Stimulated activated CD8-positive, alpha-beta memory T cell treated with anti-CD3 and anti-CD28 coated beads, Interleukin-4, amount 100 ng/mL, for 1 hour (primary cell): Measurements from ENCODE around the gene VSIG8.

Experiments used
- DNase-seq, 2 donors: peaks; one replicate each; pipeline ENCODE4 v3.0.0-alpha.2; 2020; ENCODE audit warnings: low read depth in 2 of 2, low spot score in 1 of 2

The VSIG8 gene

DNA sequence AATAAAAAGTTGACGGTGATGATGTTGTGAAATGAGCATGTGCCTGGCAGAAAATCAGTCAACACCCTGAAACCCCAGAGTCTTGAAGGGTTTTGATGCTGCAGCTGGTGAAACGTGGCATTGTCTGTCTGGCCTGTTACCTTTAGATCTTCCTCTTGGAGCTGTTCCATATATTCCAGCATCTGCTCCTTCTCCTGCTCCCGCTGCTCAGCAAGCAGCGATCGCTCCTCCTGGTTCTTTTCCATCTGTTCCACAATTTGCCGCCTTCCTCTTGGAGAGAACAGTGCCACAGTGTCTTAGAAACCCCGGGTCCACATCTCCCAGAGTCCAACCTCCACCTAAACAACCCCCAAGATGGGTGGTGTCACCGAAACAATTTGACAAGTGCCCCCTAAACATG, 21.8 kb upstream of the VSIG8 start:
- DNase-seq, result no peak

DNA sequence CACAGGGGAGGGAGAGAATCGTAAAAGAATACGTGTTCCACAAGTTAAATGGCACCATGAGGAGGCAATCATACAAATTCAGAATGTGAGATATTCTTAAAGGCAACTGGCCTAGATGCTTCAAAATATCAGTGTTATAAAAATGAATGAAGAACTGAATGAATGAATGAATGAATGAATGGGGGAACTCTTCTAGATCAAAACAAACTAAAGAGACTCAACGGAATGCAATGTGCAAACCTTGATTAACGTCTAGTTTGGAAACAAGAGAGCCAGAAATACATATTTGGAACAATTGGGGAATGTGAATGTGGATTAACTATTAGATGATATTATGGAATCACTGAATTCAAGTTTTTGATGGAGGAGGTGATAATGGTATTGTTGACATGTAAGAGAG, 20.7 kb upstream of the VSIG8 start:
- no peak for DNase-seq

DNA sequence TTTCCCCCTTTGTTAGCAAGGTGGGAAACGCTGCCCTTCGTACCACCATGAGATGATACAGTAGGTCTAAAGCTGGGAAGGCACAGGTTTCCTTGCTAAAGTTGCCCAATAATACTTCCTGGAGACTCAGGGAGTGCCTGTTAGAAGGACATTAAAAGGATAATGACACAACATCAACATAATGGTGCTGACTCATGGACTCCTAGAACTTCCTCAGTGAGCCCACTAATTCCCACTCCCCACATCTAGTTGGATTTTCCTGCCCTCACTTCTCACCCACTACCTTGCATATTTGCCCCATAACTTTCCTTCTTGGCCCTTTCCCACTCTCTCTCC, 20.0 kb upstream of the VSIG8 start:
- DNase-seq, result no peak

DNA sequence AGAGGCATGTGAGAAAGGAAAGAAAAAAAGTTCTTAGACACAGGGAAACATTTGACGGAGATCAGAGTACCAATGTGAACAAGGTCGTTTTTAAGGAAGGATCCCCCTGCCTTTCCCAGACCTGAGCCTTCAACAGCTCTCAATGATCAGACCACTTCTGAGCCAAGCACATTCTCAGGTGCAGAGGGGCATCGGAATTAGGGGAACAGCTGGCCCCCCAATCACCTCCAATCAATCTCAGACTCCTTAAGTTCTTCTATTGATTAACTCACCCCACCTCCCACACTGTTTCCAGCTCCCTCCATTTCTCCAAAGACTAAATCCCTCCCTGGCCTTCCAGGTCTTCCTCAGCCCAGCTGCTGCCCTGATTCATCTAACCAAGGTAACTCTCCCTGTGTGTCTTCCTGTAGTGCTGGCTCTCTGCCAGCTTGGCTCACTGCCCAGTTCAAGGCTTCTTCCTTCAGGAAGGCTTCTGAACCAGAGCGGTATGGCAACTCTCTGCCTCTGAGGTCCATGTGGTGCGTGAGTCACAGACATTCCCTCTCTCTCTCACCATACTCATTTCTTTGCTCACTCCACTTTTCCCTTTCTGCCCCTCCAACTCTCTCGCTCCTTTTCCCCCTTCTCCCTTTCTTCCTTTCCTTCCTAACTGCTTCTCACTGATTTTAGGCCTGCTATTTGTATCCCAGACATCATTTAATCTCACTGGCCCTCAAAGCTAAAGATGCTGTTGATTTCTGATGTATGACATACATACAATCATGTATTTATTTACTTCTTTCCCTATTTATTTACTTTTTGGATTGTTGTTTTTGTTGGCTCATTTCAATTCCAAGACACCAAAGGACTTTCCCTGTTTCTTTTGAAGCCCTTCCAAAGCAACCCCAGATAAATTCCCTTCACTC, 19.4 kb upstream of the VSIG8 start:
- DNase-seq, result no peak

DNA sequence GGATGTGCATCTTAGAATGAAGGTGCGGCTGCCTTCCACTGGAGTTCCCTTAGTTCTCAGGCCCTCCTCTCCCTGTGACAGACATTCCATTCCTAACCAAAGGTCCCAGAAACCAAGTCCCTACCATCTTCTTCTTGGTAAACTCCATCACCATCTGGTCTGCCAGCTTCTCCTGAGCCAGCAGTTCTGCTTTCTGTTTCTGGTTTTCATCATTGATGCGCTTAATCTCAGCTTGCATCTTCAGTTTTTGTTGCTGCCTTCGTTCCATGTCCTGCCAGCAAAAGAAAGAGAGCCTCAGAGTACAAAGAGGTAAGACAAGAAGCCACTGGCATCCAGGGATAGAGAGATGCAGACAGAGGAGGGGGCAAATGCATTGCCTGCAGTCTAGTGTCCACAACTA, 18.0 kb upstream of the VSIG8 start:
- no peak for DNase-seq

DNA sequence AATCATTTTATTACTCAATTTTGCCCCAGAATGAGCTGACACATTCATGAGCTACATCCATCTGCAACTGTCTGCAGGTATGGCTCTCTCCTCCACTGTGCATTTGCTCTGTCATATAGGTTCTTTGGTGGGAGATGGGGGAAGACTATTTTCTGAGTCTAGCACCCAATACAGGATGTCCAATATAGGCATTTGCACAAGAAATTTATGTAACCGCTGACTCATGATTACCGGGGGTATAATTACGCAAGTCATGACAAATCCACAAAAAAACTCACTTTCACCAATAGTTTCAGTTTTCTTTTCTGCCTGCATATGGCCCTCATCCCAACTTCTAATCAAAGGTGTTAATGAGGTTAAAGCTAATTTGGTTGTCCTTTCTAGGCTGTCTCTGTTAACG, 17.5 kb upstream of the VSIG8 start:
- DNase-seq, result no peak

DNA sequence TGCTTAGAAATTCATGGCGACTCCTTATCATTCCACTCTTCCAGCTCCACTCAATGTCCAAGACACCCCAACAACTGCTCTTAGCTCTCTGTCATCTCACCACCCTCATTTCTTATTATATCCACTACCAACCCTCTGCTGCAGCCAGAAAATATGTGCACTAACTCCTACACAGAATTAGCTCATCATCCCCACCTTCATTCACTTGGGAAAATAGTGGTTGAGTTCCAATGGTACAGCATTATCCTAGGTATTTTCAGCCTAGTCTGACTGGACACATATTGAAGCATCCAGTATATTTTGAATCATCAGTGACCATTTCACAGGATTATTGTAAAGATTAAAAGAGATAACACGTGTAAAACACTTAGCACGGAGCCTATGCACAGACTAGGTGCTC, 16.7 kb upstream of the VSIG8 start:
- DNase-seq, result no peak

DNA sequence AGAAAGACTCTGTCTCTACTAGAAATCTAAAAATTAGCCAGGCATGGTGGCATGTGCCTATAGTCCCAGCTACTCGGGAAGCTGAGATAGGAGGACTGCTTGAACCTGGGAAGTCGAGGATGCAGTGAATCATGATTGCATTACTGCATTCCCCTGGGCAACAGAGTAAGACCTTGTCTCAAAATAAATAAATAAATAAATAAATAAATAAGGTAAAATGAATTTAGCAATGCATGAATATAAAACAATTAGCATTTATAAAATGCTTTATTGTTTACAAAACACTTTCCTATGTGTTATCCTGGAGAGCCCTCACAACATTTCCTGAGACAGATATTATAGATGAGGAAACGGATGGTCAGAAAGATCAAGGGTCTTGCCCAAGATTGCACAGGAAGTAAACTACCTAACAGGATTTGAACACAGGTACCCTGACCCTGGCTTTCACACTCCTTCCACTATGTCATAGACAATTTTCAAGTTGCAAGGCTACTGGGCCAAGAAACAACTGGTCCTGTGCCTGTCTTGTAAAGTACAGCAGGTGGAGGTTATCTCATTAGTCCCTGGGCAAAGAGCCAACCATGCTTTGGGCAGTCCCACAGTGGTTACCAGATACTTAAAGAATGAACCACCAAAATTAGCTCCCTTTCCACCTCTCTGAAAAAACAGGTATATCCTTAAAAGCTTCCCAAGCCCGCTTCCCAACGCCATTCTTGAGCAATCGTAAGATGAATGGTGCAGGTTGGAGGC, 15.4 kb upstream of the VSIG8 start:
- DNase-seq, result no peak

DNA sequence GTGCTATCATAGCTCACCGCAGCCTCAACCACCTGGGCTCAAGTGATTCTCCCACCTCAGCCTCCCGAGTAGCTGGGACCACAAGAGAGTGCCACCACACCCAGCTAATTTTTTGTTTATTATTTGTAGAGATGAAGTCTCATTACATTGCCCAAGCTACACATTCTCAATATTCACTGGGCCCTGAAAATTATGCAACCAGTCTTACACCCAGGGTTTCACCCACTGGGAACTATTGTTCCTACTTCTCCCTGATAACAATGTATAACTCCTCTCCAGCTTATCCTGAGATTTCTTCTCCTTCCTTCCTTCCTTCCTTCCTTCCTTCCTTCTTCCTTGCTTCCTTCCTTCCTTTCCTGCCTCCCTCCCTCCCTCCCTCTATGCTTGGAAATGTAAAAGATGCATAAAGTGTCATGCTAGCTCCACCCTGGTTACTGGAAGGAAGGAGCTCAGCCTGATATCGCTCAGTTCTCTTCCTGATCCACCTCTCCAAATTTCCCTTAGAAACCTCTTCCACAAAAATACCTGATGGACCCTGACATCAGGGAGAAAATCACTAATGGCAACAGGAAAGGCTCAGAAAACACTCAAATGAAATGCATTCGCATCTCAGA, 11.2 kb upstream of the VSIG8 start:
- no peak for DNase-seq

DNA sequence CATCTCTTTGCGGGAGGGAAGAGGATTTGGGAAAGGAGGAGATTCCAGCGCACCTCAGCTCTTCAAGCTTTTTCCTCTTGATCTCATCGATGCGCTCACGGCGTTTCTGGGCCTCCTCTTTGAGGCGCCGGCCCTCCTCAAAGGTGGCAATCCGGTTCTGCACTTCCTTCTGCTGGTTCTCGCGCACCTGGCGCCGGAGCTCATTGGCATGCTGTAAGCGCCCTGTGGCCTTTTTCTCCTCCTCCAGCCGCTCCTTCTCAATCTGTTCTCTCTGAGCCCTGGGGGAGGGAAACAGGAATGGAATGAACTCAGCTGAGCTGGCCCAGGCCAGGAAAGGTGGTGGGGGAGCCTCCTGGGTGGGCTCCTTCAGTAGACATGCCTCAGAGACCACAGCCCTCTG, 10.4 kb upstream of the VSIG8 start:
- no peak for DNase-seq

DNA sequence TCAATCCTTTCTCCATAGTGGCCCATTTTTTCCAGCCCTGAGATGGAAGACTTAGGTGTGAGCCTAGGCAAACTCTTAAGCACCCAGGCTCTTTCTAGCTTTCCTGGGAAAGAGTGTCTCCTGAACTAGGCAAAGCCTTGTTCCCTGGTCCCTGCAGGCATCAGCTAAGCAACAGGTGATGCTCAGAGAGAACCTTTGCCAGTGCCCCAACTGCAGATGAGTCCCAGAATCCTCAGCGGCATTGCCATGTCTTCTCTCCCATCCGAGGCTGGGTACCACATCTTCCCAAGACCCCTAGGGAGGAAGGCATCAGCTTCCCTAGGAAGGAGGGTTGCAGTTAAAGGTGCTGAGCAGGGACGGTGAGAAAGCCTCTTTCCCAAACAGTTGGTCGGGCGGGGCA, 8.2 kb upstream of the VSIG8 start:
- DNase-seq, result no peak

DNA sequence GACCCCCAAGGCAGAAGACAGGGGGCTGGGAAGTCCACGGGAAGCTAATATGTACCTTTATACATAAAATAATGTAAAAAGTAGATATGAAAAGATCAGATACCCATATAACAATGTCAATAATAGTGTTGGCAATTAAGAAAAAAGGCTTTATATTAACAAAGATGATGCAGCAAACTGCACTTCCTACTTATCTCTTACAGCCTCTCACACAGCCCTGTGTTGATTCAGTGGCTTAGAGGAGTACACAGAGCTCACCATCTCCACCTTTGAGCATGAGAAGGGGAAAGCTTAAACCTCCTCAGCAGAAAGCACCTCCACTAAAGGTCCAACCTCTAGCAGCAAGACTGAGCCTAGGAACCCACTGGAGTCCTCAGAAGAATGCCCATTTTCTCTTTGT, 7.2 kb upstream of the VSIG8 start:
- no peak for DNase-seq

DNA sequence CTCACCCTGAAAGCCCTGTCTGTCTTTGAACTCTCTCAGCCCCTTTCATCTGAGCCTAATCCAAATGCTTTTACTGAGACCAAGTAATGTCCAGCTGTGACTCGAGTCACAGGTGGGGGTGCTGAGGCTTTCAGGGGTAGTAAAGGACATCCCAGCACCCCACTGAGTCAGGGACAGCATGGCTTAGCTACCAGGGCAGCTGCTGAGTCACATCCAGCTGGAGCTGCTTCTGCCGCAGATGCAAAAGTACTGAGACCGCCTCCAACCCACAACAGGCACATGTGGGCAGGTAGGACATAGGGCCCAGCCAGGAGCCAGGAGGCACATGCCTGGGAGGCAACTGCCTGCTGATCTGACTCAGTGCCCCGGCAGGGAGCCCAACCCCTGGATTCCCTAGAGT, 6.7 kb upstream of the VSIG8 start:
- no peak for DNase-seq

DNA sequence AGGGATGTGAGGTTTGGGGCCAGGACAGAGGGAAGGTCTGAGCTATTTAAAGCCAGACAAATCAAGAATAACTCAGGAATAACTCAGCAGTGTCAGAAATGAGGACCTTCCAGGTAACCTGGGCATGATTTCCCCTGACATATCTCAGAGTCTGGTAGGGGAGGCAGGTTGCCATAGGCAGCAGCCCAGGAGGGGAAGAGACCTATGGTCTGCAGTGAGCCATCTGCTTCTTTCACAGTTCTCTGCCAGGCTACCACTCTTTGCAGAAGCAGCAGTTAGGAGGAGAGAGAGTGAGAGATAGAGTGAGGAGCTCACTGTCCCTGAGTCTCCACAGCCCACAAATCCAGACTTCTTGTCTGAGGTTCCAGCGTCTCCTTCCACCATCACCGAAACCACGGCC, 6.3 kb upstream of the VSIG8 start:
- DNase-seq, result no peak

DNA sequence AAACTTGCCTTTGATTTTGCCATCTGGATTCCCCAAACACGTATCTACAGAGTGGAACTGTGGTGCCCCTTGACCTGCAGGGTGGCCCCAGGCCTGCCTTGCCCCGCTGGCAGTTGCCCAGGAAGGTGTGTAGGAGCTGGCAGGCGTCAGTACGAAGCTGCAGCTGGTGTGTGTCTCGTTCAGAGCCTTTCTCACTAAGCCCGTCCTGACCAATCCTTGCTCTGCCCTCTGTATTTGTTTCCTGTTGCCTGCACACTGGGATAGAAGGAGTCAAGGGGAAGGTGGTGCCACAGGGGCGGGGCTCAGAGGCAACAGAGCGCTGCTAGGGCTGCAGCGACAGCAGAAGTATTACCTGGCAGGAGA, 5.2 kb upstream of the VSIG8 start:
- DNase-seq, result no peak

DNA sequence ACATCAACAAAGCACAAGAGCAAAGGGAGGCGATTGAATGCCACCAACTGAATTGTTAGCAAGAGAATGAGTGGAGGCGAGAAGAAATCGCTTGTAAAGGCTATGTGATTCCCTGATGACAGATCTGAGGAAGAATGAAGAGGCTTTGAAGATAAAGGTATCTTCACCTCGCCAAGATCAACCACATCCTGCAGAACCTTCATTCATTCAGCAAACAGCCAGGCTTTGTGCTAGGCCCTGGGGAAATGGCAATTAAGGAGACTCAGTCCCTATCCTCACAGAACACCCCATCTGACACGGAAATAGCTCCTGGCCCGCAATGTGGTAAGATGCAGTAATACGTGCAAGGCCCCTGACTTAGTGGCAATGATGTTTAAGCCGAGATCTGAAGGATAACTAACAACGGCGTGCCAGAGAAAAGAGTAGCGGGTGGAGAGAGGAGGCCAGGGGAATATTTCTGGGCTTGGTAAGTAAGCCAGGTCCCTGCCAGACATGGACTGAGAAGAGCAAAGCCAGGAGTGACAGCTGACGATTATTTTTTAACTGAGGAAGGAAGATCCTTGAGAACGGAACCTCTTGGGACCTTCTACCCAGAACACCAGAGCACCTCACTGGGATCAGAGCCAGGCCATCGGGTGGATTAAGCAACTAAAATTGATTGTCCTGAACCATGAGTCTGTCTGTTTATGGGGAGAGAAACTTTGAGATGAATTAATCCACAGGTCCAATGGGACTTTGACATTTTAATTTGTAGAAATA, 4.6 kb upstream of the VSIG8 start:
- no peak for DNase-seq

DNA sequence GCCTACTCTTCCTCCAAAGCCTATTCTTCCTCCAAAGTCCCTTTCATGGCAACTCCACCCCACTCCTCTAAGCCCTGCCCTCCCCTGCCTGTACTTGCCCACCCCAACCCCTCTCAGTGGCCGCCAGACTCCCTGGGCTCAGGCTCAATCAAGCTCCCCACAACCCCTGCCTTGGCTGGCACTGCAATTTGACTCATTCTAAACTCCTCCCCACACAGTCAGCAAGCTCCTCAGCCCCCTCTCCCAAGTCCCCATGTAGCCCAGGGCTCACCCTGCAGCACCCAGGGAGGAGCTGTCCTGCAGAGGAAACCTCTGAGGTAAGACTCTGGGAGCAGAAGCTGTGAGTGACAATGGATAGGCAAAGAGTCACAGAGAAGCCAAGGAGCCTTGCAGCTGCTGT, 3.6 kb upstream of the VSIG8 start:
- no peak for DNase-seq

DNA sequence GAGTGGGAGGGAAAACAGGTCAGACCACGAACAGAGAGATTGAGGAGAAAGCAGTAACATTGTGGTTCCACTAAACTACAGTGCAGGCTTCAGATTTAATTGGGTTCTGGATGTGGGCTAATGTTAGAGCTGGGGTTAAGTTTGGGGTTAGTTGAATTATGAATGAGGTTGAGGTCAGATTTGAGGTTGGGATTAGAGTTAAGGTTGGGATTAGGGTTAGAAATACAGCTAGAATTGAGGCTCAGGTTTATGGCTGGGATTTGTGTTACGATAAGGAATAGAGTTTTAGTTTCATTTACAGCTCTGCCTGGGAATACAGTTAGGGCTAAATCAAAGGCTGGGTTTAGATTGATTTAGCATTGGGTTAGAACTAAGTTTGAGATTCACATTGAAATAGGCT, 1.8 kb upstream of the VSIG8 start:
- no peak for DNase-seq

DNA sequence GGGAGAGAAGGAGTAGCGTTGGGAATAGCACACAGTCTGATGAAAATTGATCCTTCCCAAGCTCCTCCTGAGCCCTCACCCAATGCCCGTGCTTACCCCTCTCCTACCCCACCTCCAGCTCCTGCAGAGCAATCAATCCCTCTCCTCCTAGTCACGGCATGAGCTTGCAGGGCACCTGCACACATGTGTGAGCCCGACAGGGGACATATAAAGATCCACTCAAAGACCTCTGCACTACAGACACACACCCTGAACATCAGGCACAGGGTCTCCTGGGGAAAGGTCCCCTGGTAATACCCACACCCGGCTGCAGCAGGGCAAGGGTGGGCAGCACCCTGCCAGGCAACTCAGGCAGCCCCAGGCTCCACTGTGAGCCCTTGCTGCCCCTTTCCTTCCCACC, 426 bp downstream of the VSIG8 start:
- no peak for DNase-seq

DNA sequence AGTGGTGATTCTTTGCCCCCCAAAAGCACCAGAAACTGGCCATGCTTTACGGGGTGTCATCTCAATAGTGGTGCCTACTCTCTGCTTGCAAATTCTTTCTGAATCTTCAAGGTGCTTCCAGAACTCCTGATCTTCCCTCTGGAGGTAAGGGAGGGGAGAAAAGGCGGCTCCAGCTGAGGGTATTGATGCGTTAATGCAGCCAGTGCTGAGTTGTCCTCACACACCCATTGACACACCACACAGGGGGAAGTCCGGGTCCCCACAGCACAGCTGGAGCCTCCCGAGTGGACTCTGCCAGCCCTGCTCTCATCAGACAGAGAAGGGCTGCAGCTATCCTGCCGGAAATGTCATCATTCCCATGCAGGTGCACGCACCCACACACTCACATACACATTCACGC, 1.2 kb downstream of the VSIG8 start:
- DNase-seq, result no peak

DNA sequence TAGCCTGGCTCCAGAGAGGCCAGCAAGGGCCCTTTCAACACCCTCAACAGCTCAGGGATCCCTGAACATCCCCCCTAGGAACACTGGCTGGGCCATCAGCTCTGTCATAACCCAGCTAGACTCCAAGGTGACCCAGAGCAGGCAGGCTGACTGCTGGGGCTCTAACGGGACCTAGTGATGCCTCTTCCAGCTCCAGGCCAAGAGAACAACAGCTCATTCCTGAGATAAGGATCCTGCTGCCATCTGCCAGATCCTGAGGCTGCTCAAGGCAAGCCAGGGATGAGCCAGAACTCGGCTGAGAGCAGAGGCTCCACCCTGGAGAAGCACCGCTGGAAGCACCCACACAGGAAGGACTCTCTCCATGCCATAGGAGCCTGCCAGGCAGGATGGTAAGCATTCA, 2.0 kb downstream of the VSIG8 start:
- DNase-seq, result no peak
